Measurements from ENCODE around the gene CSNK1G2. TPM values are rescaled to one million over a fixed set of nuclear protein-coding genes. Genes with fewer than 3 reads are reported as not detected.
"Not testable (repeated sequence)": the region's sequence is repeated elsewhere in the genome, so short reads cannot be mapped to it uniquely, and the experiment has no call there.

CSNK1G2 gene
- total RNA-seq, 1 donor from 2014 or later: 38.8 TPM

DNA sequence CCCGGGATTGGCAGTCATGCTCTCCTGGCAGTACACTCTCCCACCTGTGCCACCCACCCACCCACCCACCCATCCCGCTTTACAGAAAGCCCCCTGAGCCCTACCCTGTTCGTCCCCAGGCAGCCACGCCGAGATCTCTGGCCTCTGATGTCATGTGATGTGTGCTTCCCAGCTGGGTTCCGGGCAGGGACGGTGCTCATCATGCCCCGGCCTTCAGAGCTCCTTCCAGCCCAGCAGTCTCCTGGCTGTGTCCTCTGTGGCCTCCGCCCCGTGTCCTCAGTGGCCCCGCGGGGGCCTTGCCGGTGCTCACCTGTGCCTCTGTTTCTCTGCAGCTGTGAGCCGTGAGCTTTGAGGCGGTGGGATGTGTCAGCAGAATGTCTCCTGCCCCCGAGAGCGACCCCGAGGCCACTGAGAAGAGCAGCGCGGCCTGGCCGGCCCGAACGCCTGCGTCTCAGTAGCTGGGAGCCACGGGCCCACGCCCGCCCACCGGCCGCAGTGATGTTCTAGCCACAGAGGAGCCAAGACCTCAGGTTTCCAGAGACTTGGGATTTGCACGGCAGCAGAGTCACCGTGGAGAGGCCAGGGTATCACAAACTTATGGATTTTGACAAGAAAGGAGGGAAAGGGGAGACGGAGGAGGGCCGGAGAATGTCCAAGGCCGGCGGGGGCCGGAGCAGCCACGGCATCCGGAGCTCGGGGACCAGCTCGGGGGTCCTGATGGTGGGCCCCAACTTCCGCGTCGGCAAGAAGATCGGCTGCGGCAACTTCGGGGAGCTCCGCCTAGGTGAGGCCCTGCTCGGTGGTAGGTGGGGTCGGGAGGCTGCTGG lies 28.4 kb downstream of the CSNK1G2 start:
- ATAC-seq: no peak

DNA sequence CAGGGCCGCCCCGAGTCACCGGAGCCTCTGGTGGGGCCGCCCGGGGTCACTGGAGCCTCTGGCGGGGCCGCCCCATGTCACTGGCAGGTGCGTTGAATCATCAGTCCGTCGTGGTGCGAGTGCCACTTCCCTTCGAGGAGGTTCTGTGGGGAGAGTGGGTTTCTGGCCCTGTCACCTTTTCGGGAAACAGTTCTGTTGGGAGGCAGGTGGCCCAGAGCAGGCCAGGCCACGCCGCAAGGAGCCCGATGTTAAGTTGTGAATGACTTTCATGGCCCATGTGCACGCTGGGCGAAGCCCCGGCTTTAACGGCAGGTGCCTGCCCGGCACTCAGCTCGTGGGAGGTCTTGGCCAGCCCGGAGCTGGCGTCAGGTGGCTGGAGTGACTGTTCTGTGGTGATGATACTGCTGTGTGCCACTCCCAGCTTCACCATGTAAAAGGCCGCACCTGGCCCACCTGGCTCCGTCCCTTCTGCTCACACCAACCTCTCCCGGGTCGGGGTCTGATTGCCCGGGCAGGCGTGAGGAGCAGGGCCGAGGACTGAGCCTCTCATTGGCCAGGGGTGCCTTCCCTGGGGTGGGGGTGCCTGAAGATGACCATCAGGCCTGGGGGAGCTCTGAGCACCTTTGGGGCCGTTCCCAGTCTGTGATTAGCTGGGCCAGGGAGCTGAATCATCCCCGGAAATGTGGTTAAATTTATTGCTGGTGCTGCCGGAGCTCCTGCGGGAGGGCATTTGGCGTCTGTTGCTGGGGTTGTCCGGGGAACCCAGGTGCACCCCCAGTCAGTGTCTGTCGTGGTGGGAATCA lies 29.2 kb downstream of the CSNK1G2 start:
- ATAC-seq: no peak

DNA sequence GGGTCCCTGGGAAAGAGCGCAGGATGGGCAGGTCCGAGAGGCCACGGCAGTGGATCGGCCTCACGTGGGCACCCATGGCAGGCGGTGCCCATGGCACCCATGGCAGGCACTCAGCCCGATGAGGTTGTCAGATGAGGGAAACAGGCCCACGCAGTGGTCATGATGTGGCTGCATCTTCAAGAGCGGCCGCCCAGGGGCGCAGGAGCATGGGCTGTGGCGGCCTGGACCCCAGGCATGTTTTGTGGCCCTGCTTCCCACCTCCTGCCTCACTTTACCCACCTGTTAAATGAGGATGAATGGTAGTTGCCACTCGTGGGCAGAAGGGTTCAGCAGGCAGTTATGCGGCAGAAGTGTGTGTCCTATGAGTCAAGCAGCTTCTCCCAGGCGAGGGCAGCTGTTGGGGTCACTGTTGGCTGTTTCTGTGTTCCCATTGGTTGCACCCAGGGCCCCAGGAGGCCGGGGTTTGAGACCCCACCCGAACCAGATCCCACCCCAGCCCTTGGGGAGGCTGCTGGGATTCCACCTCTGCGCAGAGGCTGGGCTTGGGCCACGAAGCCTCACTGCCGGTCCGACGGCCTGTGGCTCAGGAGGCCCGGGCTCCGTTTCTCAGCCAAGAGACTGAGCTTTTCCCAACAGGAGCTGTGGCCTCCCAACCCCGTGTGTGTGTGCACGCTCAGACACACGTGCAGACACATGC lies 30.0 kb downstream of the CSNK1G2 start:
- no peak for ATAC-seq

DNA sequence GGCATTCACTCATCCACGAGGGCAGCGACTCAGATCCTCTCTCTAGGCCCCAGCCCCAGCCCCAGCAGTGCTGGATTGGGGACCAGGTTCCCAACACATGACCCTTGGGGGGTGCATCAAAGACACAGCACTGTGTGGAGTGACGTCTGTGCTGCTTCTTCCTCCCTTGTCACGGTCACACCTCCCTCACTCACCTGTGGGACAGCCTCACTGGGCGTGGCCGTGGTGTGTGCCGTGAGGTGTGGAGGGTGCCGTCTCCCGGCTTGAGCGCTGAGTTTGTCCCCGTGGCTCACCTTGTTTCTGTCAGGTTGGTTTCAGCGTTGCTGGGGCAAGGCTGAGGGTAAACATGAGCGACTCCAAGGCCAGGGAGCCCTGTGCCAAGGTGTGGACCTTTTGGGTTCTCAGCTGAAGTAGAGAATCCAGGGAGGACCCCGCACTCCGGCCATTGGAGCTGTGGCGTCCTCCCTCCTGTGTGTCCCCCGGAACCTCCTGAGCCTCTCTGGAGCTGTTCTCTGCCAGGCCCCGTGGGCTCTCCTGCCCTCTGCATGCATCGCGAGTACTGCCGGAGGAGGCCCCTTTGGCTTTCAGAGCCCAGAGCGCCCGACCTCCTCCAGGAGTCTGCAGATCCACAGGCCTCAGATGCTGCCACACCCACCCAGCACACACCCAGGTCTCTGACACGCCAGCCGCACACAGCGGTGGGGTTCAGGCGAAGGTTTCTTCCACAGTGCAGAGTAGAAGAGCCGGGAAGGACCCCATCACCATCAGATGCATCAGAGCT lies 33.6 kb downstream of the CSNK1G2 start:
- ATAC-seq: peak; percentile 51

DNA sequence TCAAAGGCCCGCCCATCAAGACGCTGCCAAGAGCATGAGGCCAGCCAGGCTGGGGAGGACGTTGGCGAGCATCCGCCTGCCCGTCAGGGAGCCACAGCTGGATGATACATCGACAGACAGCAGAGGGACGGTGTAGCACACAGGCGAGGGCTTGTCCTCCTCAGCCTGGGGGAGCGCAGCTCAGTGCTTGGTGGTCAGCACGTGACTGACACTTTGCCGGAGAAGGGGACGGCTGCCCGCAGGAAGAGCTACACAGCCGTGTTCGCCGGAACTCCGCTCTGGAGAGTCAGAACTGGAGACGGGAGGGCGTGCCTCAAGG lies 34.1 kb downstream of the CSNK1G2 start:
- ATAC-seq: no peak

DNA sequence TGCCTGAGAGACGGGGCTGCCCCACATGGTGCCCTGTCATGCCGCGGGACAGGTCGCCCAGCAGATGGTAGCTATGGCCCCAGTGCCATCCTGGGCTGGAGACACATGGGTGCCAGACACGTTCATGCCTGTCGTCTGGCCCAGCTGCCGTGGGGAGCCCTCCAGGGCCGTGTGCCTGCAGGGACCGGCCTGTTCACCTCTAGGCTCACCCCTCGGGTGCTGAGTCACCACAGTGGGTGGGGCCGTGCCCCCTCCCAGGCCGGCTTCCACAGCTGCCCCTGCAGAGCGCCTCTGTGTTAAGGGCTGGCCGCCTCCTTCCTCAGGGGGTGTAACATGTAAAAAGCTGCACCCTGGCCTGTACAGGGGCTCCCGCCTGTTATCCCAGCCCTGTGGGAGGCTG lies 36.1 kb downstream of the CSNK1G2 start:
- ATAC-seq: peak; percentile 48

DNA sequence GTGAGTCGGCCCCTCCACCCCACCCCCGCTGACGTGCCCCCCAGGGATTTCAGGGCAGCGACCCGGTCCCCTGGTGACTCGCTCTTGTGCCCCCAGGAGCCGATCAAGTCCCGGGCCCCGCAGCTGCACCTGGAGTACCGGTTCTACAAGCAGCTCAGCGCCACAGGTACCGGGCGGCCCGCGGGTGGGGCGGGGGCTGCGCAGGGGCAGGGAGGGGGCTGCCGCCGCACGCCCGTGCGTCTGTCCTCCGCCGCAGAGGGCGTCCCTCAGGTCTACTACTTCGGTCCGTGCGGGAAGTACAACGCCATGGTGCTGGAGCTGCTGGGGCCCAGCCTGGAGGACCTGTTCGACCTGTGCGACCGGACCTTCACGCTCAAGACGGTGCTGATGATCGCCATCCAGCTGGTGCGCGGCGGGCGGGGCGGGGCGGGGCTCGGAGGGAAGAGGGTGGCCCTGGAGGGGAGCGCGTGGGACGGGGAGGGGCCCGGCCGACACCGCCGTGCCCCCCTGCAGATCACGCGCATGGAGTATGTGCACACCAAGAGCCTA lies 37.4 kb downstream of the CSNK1G2 start:
- ATAC-seq: peak; percentile 78

DNA sequence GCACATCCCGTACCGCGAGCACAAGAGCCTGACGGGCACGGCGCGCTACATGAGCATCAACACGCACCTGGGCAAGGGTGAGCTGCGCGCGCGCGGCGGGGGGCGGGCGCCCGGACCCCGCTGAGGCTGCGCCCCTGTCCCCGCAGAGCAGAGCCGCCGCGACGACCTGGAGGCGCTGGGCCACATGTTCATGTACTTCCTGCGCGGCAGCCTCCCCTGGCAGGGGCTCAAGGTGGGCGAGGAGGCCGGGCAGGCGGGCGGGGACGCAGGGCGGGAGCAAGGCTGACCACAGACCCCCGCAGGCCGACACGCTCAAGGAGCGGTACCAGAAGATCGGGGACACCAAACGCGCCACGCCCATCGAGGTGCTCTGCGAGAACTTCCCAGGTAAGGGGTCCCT lies 38.0 kb downstream of the CSNK1G2 start:
- no peak for ATAC-seq

DNA sequence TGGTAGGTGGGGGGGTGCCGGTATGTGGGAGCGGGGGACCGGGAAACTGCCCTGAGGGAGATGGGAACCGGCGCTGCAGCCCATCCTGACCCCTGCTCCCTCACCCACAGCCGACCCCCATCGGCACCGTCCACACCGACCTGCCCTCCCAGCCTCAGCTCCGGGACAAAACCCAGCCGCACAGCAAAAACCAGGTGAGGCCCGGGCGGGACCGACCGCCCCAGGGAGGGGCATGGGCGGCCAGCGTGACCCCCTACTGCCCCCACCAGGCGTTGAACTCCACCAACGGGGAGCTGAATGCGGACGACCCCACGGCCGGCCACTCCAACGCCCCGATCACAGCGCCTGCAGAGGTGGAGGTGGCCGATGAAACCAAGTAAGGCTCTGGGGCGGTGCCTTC lies 38.7 kb downstream of the CSNK1G2 start:
- no peak for ATAC-seq

DNA sequence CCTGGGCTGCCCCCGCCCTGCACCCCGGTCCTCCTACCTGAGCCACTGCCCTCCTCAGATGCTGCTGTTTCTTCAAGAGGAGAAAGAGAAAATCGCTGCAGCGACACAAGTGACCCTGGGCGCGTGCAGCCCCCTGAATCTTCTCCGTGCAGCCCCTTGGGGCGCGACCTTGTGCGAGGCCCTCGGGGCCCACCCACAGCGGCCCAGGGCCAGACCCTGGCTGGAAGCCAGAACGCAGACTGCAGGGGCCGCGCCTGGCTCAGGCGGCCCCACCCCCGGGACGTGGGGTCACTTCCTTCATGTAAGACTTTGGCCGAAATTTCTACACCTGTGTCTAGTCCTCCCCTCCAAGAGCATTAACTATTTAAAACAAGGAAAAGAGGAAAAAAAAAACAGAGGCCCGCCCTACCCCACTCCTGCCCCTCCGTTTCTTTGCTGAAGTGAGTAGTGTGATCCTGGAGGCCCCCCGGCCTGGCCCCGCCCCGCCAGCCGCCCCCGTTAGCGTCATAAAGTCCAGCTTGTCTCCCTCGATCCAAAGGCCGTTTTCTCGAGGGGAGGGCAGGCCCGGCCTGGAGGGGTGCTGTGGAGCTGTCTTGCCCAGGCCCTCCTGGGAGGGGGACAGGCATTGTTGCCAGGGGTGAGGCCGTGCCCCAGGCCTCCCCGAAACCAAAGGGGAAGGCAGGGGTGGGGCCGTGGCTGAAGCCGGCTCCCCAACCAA lies 39.3 kb downstream of the CSNK1G2 start:
- no peak for ATAC-seq

DNA sequence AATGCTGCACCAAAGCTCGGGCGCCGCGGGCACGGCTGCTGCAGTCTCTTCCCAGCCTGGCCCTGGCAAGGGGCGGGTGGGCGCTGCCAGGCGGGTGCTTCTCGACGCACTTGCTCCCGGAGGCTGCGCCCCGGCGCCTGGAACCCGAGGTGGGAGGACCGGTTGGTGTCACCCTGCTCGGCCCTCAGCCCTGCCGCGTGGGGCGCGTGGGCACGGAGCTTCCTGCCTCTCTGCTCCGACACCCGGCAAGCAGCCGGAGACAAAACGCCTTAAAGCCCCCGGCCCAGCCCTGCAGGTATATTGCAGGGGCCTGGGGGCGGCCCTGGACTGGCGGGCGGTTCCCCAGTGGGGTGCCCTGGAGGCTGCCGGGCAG lies 39.8 kb downstream of the CSNK1G2 start:
- no peak for ATAC-seq

DNA sequence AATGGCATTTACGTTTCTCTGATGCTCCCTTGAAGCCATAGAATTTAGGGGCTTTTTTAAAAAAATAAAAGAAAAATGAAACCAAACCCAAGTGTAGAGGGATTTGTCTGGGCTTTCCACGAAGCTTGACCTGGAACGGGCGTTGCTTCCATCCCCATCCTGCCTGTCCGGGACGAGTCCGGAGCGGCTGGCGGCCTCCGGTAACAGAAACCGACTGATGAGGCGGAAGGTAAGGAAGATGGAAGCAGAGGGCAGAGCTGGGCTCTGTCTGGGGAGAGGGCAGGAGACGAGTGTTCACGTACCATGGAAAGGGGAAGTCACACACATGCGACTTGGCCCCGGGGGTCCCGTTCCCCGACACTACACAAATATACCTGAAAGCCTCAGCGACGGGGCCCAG lies 40.3 kb downstream of the CSNK1G2 start:
- no peak for ATAC-seq

DNA sequence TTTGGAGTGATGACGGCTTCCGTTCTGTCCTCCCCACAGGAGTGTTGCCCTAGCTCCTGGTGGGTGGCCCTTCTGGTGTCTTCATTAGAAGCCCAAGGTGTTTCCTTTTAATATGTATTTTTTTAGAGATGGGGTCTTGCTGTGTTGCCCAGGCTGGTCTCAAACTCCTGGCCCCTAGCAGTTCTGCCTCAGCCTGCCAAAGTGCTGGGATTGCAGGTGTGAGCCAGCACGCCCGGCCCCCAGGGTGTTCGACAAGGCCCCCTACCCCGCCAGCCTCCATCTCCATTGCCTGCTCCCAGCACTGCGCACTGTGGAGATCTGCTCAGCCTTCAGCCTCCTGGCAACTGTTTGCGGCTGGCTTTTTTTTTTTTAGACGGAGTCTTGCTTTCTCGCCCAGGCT lies 43.4 kb downstream of the CSNK1G2 start:
- ATAC-seq: no peak

DNA sequence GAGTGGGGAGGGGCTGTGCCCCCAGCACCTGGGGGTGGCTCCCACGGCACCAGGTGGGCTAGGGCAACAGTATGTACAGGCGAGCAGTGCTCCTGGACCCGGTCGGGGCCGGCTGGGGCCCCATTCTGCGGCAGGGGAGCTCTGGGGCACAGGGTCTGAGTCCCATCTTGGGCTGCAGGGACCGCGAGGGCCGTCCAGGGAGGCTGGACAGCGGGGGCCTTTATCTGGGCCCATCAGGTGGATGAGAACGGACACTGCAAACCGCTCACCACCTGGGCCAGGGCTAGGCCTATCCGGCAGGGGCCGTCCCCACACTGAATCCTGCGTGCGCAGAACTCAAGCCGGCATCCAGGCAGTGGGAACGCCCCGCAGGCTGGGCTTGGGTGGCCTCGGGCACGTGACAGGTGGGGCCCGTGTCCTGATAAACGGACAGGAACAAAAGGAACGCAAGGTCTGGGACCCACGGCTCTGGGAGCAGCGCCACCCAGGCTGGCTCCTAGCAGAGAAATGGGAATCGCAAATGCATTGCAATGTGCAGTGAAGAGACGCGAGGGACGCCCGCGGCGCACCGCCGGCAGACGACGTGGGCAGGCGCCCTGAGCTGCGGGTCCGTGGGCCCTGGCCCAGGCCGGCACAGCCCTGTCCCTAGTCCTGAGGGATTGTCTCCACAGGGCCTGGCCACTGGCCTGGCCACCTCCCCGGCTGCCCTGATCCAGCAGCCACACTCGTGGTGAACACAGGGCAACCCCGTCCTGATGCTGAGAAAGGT lies 44.8 kb downstream of the CSNK1G2 start:
- peak; percentile 3 for ATAC-seq

DNA sequence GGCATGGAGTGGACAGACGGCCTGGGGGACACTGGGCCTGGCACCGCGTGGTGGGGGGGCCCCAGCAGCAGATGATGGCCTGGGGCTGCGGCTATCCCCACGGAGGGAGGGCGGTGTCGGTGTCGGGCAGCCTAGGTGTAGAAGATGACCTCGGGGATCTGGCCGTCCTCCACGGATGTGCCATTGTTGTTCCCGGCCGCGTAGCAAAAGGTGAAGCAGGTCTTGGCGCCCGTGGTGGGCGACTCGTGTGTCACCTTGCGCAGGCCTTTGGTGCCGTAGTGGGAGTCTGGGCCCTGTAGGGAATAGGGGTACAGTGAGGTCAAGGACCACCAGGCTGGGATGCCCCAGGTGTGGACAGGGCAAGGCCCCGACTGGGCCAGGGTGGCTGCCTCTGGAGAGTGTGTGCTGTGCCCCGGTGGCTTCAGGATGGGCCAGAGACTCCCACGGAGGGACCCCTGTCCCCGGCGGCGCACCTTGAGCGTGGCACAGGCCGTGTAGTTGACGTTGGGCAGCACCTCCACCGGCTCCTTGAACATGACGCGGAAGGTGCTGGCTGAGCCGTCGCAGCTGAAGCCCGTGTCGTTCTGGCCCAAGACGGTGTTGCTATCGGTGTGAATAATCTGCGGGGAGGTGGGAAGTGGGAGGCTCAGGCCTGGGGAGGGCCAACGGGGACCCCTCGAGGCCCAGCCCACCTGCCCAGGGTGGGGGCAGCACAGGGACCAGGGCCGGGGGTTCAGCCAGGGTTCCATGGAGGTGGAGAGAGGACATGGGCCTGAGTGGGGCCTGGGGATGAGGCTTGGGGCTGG lies 45.6 kb downstream of the CSNK1G2 start:
- ATAC-seq: peak; percentile 9

DNA sequence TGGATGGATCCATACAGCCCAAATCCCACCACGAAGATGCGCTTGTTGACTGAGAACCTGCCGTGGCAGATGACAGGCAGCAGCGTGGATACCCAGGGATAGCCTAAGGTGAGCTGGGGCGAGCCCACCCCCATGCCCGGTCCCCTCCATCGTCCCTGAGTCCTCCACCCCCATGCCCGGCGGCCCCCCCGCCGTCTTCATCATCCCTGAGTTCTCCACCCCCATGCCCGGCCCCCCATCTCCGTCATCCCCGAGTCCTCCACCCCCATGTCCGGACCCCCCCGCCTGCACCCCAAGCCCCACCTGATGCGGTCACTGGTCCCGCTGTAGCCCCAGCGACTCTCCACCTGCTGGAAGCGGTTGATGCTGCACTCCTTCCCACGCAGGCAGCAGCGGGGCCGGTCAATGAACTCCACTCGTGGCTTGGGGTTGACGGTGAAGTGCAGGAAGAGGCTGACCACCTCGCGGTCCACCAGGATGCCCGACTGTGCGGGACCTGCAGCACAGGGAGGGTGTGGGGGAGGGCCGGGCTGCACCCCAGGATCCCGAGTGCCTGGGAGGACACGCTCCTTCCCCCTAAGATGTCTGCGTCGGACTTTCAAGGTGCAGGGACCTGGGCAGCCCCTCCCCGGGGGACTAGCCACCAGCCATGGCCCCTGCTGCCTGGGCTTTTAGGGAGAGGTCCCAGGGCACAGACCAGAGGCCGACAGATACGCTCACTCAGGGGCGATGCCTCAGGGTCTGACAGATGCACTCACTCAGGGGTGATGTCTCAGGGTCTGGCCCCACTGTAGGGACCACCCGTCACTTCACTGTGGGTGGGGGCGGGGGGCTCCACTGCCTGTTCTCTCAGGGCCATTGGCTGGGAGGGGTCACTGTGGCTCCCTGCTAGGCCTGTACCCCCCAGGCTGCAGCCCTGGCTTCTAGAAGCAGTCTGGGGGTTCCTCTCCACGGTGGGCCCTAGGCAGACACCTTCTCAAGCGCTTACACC lies 46.5 kb downstream of the CSNK1G2 start:
- peak; percentile 11 for ATAC-seq

DNA sequence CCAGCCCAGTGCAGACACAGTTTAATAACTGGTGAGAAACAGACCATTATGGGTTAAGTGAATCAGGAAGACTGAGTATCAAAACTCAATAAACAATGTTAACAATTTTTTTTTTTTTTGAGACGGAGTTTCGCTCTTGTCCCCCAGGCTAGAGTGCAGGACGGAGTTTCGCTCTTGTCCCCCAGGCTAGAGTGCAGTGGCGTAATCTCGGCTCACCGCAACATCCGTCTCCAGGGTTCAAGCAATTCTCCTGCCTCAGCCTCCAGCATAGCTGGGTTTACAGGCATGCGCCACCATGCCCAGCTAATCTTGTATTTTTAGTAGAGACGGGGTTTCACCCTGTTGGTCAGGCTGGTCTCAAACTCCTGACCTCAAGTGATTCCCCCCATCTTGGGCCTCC lies 47.5 kb downstream of the CSNK1G2 start:
- ATAC-seq: not testable (repeated sequence)

DNA sequence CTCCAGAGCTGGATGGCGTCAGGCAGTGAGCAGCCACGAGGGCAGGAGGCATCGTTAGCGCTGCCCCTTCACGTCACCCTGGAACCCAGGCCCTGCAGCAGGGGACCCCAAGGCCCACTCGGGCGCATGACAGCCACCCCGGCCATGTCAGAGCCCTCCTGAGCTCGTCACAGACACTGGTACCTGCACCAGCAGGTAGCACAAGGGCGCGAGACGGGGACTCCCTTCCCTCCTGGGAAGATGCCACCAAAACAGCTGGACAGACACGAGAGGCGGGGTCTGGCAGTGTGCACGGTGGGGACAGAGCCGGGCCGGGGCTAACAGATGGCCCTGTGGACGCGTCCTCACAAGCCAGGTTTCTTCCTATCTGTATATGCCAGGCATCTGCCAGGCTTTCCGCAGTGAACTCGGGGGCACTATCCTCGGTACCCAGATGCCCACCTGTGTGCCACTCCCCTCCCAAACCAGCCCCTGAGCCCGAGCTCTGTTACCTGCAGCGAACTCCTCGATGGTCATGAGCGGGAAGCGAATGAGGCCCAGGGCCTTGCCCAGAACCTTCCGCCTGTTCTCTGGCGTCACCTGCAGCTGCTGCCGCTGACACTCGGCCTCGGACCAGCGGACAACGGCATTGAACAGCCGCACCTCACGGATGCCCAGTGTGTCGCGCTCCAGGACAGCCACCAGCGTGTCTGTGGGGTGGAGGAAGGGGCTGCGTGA lies 48.7 kb downstream of the CSNK1G2 start:
- ATAC-seq: no peak
